Transverse colon (tissue), 4 donors: ENCODE measurements around the gene ADGRA1. TPM values are rescaled to one million over a fixed set of nuclear protein-coding genes. Genes with fewer than 3 reads are reported as not detected.

Source experiments
- DNase-seq: peaks from one replicate; pipeline ENCODE4 v3.0.0-alpha.2; 2019
- H3K27ac ChIP-seq, 4 donors: fragments of 200-600 bp; sonication (generic); 2 replicates each; pipeline ENCODE4 v1.5.1; 2016 to 2018; ENCODE audit warnings: inconsistent platforms in 4 of 4
- H3K27me3 ChIP-seq: fragments of 200-600 bp; sonication (generic); 2 replicates; pipeline ENCODE4 v1.5.1; 2017; ENCODE audit warnings: inconsistent platforms
- H3K36me3 ChIP-seq, 4 donors: fragments of 200-600 bp; sonication (generic); 2 replicates each; pipeline ENCODE4 v1.5.1; 2017 to 2019; ENCODE audit warnings: inconsistent platforms in 4 of 4
- H3K4me1 ChIP-seq, 4 donors: fragments of 200-600 bp; sonication (generic); 2 replicates each; pipeline ENCODE4 v1.5.1; 2017 to 2020; ENCODE audit warnings: inconsistent platforms in 4 of 4
- H3K4me3 ChIP-seq, 4 donors: fragments of 200-600 bp; sonication (generic); 1 replicate in 1 of 4; 2 replicates in 3 of 4; pipeline versions ENCODE4 v1.5.1 to v1.6.1; 2017 to 2019; ENCODE audit warnings: inconsistent platforms in 4 of 4
- H3K9me3 ChIP-seq, 2 donors: fragments of 200-600 bp; sonication (generic); 2 replicates each; pipeline ENCODE4 v1.5.1; 2017 to 2019; ENCODE audit warnings: inconsistent platforms in 2 of 2
- CTCF ChIP-seq, 5 experiments: fragments of 200-600 bp in 3 of 5; fragments of 450-650 bp in 2 of 5; sonication (generic) in 3 of 5; IDR thresholded peaks; 1 replicate in 2 of 5; 2 replicates in 3 of 5; pipeline ENCODE4 v1.5.1; 2016 to 2017; ENCODE audit warnings: antibody characterized with exemption in 5 of 5, inconsistent platforms in 3 of 5, mild to moderate bottlenecking in 2 of 5, moderate library complexity in 1 of 5
- EP300 ChIP-seq: sonication (generic); formaldehyde crosslinking; IDR thresholded peaks from one replicate; pipeline ENCODE4 v1.6.1; 2017; ENCODE audit warnings: antibody characterized with exemption, low read depth
- POLR2A ChIP-seq: fragments of 450-650 bp; IDR thresholded peaks from one replicate; pipeline ENCODE4 v1.6.1; 2016; ENCODE audit warnings: antibody characterized with exemption, mild to moderate bottlenecking, moderate library complexity
- POLR2AphosphoS5 ChIP-seq, 3 donors: sonication (generic); formaldehyde crosslinking; IDR thresholded peaks; one replicate each; pipeline ENCODE4 v1.6.1; 2016; ENCODE audit warnings: antibody characterized with exemption in 3 of 3
- WGBS, 2 donors: methylation state at CpG; one replicate each; pipeline ENCODE4 v1.1.5; 2018; ENCODE audit warnings: low coverage in 1 of 2; 5-methylcytosine and 5-hydroxymethylcytosine counted together
- in situ Hi-C, 4 donors: fragments of 200-750 bp; cut with MboI; loops; one replicate each; pipeline versions ENCODE4 v1.15.0 to v1.15.1; 2017; ENCODE audit warnings: low sequenced_read_pairs in 3 of 4, low pct_ligation_motif_present in 1 of 4, low pct_unique_long_range_greater_than_20kb in 1 of 4
- intact Hi-C: fragments of 100-400 bp; cut with DNase I; formaldehyde crosslinking; loops from one replicate; pipeline ENCODE4 v1.15.1; 2023; ENCODE audit warnings: low total_unique reads
- total RNA-seq, 4 donors: library from RNA; depleted of rRNA; stranded (reverse); fragments of >200 nt; gene quantifications; one replicate each; pipeline ENCODE4 v1.1.0, GENCODE V29; 2016

Gene ADGRA1
- total RNA-seq, 4 donors from 2014 or later, result 0.16 TPM; not detected in 3

- Histone ChIP-seq H3K36me3 (no peaks in the 10 kb centered on the region), H3K4me3 (peak overlapping the region in 3 of 4 donors; percentile 50 to 58 (median 57))
These were observed 73.2 kb downstream of the ADGRA1 start for GRCh38 chr10:133160826-133161471.

GRCh38 chr10:133161486-133162109 lies 73.9 kb downstream of the ADGRA1 start:
- in situ Hi-C loops (no loop called here), intact Hi-C loops (no loop called here)
- Histone ChIP-seq H3K27me3 (peaks cover 59% of the 10 kb centered on the region), H3K27ac (no peak overlapping the region), H3K36me3 (no peaks in the 10 kb centered on the region), H3K9me3 (no peaks in the 10 kb centered on the region), H3K4me1 (peaks cover 0 to 15% (median 12%) of the 10 kb centered on the region in 4 donors), H3K4me3 (peak overlapping the region in 1 of 4 donors; percentile 50)
- no peak for TF ChIP-seq CTCF (IDR thresholded peaks at IDR 0.05)
- TF ChIP-seq POLR2A, result no peak
- no peak for TF ChIP-seq POLR2AphosphoS5 (IDR thresholded peaks at IDR 0.05)
- TF ChIP-seq EP300, result no peak
- 55% methylated on average over 31 of the region's 33 CpGs; no CpG with 5 or more reads in 1 of the 2 donors for WGBS, 2 donors
- DNase-seq, result no peak

More at GRCh38 chr10:133160826-133161471, 73.2 kb downstream of the ADGRA1 start:
- Histone ChIP-seq H3K27me3 (peaks cover 59% of the 10 kb centered on the region), H3K9me3 (no peaks in the 10 kb centered on the region), H3K27ac (no peak overlapping the region), H3K4me1 (peaks cover 0 to 15% (median 12%) of the 10 kb centered on the region in 4 donors)
- intact Hi-C loops (no loop called here), in situ Hi-C loops (no loop called here)
- no peak for TF ChIP-seq CTCF (IDR thresholded peaks at IDR 0.05)
- TF ChIP-seq POLR2A, result no peak
- TF ChIP-seq EP300, result no peak
- TF ChIP-seq POLR2AphosphoS5 (IDR thresholded peaks at IDR 0.05), result no peak
- DNase-seq, result no peak
- WGBS, 2 donors, result 10% methylated on average over 16 of the region's 29 CpGs; no CpG with 5 or more reads in 1 of the 2 donors

GRCh38 chr10:133162178-133162909 lies 74.6 kb downstream of the ADGRA1 start:
- DNase-seq, result no peak
- 85% methylated on average over 21 of the region's 22 CpGs; no CpG with 5 or more reads in 1 of the 2 donors for WGBS, 2 donors
- Histone ChIP-seq H3K4me1 (peaks cover 0 to 15% (median 12%) of the 10 kb centered on the region in 4 donors), H3K27ac (no peak overlapping the region), H3K27me3 (peaks cover 59% of the 10 kb centered on the region), H3K36me3 (no peaks in the 10 kb centered on the region), H3K4me3 (no peak overlapping the region), H3K9me3 (no peaks in the 10 kb centered on the region)
- in situ Hi-C loops, result no loop called here
- intact Hi-C loops, result no loop called here
- TF ChIP-seq POLR2A (no peak), CTCF (IDR thresholded peaks at IDR 0.05) (no peak), POLR2AphosphoS5 (IDR thresholded peaks at IDR 0.05) (no peak), EP300 (no peak)
